HG02943 (cell line): ENCODE data around the gene DKK3.
"Not testable (repeated sequence)": the region's sequence is repeated elsewhere in the genome, so short reads cannot be mapped to it uniquely, and the experiment has no call there.

Experiments
- ATAC-seq: cut with Tn5 transposase; IDR thresholded peaks from one replicate; pipeline ENCODE4 v1.9.1; 2021; ENCODE audit warnings: mild to moderate bottlenecking, low read depth, moderate library complexity; ENCODE audit not compliant: unreplicated experiment

Gene DKK3

GRCh38 chr11:12007769-12008737 lies at the start of gene DKK3:
DKK3 (minus strand) TSS chr11:12008626; CDS start chr11:12008582, 44 bp downstream.
- no peak for ATAC-seq

- ATAC-seq = no peak
These were observed 49.0 kb upstream of the DKK3 start for GRCh38 chr11:12057299-12057980.

DNA sequence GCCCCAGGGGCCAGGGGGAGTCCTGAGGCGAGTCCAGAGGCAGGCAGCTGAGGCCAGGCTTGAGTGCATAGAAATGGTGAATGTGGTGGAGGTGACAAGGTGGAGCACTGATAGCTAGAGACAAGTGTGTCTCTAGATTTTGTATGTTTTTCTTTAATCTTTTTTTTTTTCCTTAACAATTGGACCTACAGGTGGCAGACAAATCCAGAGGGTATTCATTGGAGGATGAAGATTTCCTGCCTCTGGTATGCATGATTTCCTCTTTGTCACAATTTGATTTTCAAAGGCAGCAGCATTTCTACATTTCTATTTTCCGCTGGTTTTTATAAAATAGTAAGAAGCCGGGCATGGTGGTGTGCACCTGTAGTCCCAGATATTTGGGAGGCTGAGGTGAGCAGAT lies 47.7 kb upstream of the DKK3 start:
- ATAC-seq = no peak

GRCh38 chr11:12053606-12054361 lies 45.4 kb upstream of the DKK3 start:
- ATAC-seq = no peak

DNA sequence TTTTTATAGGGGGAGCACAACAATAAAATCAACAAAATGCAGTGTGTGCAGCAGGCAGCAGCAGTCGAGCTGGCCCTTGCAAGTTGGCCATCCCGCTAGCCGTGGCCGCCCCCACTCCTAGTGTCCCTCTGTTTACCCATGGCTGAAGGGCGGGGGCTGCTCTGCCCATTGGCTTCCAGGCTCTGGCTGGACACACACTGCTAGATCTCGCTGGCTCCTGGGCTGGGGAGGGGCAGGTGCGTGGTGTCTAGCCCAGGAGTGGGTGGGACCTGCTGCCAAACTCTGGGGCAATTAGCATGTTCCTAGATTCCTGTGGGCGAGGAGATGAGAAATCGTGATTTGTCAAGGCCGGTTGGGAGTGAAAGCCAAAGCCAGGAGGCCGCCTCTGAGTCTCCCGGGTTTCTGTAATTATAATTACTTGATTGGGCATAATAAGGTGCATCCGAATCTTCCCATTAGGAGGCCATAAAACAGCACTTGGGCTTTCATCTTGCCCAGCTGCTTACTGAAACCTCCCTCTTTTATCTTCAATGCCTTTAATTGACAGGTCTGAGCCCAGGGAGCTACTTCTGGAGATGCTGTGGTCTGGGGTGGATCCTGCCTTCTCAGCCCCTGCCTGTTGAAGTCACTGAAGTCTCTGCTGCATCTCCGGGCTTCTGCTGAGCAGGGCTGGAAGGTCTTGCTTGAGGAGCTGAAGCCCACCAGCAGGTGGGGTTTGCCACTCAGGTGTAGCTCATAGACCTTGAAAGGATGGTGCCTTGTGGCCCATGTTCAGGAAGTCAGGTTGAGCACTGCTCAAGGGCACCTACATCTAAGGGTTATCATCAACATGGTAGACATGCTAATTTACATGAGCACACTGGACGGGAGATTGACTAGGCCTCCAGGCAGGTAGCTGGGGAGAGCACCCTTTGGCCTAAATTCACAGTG lies 44.5 kb upstream of the DKK3 start:
- no peak for ATAC-seq

- ATAC-seq = no peak
These were observed 42.8 kb upstream of the DKK3 start for GRCh38 chr11:12051287-12051662.

DNA sequence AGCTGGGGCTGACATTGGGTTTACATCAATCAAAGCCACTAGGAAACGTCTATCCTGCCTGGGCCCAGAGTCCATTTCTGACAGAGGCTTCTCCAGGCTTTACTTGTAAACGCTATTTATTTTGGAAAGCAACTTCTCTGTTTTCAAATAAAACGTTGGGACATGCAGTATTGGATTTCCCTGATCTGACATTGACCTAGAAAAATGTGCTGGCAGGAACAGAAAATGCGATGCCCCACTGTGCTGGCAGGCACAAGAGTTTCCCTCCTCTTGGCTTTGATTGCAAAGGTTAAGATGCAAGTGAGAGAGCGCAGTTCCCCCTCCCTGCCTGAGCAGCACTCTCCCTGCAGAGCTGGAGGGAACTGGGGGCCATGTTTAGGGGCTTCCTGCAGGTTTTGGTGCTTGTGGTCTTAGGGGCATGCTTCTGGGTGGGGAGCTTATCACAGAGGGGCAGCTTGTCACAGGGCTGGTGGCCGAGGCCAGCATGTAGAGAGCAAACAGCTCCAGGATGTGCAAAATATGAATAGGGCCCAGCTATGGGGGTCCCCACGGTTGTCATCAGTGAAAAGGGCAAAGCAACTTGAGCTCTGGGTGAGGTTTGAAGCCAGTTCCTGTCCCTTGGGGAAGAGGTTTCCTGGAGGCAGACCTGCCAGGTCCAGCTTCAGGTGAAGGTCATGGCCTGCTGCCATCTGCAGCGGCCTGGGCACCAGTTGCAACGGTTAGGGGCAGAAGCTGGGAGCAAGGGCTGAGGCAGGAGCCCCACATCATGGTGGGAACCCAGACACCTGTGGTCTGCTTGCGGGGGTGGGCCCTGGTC lies 42.3 kb upstream of the DKK3 start:
- no peak for ATAC-seq

GRCh38 chr11:12048936-12049790 lies 40.7 kb upstream of the DKK3 start:
- no peak for ATAC-seq

GRCh38 chr11:12046636-12047236 lies 38.3 kb upstream of the DKK3 start:
- ATAC-seq = no peak

DNA sequence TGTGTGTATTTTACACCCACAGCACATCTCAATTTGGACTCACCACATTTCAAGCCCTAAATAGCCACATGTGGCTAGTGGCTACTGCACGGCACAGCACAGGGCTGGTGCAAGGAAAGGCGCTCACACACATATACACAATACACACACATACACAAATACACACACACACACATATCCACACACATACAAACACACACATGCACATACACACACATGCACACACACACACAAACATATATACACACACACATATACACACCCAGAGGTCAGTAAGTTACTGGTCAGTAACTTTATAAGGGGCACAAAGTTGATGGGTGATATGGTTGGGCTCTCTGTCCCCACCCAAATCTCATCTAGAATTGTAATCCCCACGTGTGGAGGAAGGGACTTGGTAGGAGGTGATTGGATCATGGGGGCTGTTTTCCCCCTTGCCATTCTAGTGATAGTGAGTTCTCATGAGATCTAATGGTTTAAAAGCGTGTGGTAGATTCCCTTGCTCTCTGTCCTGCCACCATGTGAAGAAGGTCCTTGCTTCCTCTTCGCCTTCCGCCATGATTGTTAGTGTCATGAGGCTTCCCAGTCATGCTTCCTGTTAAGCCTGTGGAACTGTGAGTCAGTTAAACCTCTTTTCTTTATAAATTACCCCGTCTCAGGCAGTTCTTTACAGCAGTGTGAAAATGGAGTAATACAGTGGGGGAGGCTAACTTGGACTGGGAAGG lies 37.6 kb upstream of the DKK3 start:
- ATAC-seq = no peak

- no peak for ATAC-seq
These were observed 36.4 kb upstream of the DKK3 start for GRCh38 chr11:12044799-12045198.

GRCh38 chr11:12043959-12044791 lies 35.7 kb upstream of the DKK3 start:
- no peak for ATAC-seq

DNA sequence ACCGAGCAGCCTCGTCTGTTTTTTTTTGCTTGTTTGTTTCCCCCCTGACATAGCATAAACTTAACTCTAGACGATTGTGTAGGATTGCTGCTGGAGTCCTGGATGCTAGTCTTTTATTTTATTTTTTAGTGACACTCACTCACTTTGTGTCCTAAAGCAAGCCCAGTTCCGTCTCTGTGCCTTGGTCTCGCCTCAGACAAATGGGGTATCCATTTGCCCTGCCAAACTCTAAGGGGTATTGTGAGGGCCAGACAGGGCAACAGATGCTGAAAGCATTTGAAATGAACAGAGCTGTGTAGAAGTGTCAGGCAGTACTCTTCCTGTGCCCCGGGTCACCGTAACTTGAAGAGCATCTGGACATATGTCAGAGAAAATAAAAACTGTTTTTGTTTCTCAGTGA lies 34.8 kb upstream of the DKK3 start:
- ATAC-seq = no peak

GRCh38 chr11:12042215-12042676 lies 33.8 kb upstream of the DKK3 start:
- ATAC-seq = no peak

- ATAC-seq = not testable (repeated sequence)
These were observed 32.3 kb upstream of the DKK3 start for GRCh38 chr11:12040719-12041118.

GRCh38 chr11:12032968-12033367 lies 24.5 kb upstream of the DKK3 start:
- ATAC-seq = no peak
